ENCODE measurements around the gene APC2. TPM values are rescaled to one million over a fixed set of nuclear protein-coding genes. Genes with fewer than 3 reads are reported as not detected.

Gene APC2
- total and polyA plus RNA-seq, 10 donors, result 0.02 to 0.56 (median 0.14) TPM

DNA sequence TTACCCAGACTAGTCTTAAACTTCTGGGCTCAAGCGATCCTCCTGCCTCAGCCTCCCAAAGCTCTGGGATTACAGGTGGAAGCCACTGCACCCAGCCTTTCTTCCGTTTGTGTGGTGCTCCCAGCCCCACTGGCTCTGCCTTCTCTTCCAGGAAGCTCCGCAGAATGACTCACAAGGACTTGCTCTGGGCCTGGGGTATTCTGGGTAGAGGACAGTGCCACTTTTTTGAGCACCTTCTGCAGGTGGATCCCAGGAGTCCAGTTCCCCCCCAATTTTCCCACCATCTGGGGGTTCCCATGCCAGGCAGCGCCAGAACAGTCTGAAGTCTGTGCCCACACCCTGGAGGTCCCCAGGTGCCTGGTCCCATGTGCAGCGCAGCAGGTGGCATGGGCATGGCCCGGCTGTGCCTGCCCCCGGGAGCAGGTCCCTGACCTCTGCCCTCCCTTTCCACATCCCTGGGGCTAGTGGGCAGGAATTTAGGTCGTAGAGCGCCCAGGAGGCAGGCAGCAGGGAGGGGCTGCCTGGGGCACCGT is 42.6 kb downstream of the APC2 start:
- WGBS, 5 donors, result 67 to 76% (median 72%) methylated on average over 6 to 10 of the region's 10 CpGs
- H3K27ac ChIP-seq, result no peak overlapping the region
- no peaks in the 10 kb centered on the region for H3K9me3 ChIP-seq
- H3K4me3 ChIP-seq, result no peak overlapping the region
- DNase-seq, result no peak
- H3K36me3 ChIP-seq, result no peaks in the 10 kb centered on the region
- H3K4me1 ChIP-seq, result peaks cover 6 to 34% (median 19%) of the 10 kb centered on the region in 6 donors
- intact Hi-C loops (cut with DNase I; ENCODE audit: low total_unique reads), result no loop called here
- peaks cover 0 to 54% (median 7%) of the 10 kb centered on the region in 7 donors for H3K27me3 ChIP-seq (replicated peaks in 1 of 7)
- no peak for TF ChIP-seq POLR2AphosphoS5 (IDR thresholded peaks at IDR 0.05)
- TF ChIP-seq, protein P1, sequence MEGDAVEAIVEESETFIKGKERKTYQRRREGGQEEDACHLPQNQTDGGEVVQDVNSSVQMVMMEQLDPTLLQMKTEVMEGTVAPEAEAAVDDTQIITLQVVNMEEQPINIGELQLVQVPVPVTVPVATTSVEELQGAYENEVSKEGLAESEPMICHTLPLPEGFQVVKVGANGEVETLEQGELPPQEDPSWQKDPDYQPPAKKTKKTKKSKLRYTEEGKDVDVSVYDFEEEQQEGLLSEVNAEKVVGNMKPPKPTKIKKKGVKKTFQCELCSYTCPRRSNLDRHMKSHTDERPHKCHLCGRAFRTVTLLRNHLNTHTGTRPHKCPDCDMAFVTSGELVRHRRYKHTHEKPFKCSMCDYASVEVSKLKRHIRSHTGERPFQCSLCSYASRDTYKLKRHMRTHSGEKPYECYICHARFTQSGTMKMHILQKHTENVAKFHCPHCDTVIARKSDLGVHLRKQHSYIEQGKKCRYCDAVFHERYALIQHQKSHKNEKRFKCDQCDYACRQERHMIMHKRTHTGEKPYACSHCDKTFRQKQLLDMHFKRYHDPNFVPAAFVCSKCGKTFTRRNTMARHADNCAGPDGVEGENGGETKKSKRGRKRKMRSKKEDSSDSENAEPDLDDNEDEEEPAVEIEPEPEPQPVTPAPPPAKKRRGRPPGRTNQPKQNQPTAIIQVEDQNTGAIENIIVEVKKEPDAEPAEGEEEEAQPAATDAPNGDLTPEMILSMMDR (IDR thresholded peaks at IDR 0.05 in 8 of 11, conservative IDR thresholded peaks at IDR 0.05 in 3 of 11), result no peak
- no peak for TF ChIP-seq POLR2A (IDR thresholded peaks at IDR 0.05)

DNA sequence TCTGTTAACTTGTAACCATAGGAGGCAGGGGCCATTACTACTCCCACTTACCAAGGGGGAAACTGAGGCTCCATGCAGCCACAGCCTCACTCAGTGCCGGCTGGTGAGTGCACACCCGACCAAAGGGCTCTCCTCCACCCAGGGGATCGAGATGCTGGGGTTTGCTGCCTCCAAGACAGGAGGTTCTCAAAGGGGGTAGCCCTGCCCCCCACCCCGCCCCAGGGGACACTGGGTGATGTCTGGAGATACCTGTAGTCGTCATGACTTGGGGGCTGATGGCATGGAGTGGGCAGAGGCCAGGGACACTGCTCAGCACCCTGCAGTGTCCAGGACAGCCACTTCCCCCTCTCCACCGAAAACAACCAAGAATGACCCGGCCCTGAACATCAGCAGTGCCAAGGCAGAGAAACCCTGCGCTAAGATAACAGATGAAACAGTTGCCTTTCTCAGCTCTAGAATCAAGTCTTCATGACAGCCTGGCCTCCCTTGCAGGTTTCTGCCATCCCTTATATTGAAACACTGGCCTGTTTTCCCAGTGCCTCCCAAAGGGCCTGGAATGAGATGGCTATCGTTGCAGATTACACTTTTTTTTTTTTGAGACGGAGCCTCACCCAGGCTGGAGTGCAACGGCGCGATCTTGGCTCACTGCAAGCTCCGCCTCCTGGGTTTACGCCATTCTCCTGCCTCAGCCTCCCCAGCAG is 44.3 kb downstream of the APC2 start:
- intact Hi-C loops (cut with DNase I; ENCODE audit: low total_unique reads), result no loop called here
- TF ChIP-seq, protein P1 (IDR thresholded peaks at IDR 0.05 in 8 of 11, conservative IDR thresholded peaks at IDR 0.05 in 3 of 11), result no peak
- TF ChIP-seq POLR2A (IDR thresholded peaks at IDR 0.05), result no peak
- TF ChIP-seq POLR2AphosphoS5 (IDR thresholded peaks at IDR 0.05), result no peak
- H3K27me3 ChIP-seq (replicated peaks in 1 of 7), result peaks cover 0 to 61% (median 16%) of the 10 kb centered on the region in 7 donors
- H3K4me3 ChIP-seq, result no peak overlapping the region
- no peak for DNase-seq
- no peaks in the 10 kb centered on the region for H3K9me3 ChIP-seq
- H3K27ac ChIP-seq, result no peak overlapping the region
- WGBS, 5 donors, result 72 to 75% (median 73%) methylated on average over 14 to 15 of the region's 15 CpGs
- H3K36me3 ChIP-seq, result no peaks in the 10 kb centered on the region
- H3K4me1 ChIP-seq, result peaks cover 6 to 32% (median 18%) of the 10 kb centered on the region in 6 donors

DNA sequence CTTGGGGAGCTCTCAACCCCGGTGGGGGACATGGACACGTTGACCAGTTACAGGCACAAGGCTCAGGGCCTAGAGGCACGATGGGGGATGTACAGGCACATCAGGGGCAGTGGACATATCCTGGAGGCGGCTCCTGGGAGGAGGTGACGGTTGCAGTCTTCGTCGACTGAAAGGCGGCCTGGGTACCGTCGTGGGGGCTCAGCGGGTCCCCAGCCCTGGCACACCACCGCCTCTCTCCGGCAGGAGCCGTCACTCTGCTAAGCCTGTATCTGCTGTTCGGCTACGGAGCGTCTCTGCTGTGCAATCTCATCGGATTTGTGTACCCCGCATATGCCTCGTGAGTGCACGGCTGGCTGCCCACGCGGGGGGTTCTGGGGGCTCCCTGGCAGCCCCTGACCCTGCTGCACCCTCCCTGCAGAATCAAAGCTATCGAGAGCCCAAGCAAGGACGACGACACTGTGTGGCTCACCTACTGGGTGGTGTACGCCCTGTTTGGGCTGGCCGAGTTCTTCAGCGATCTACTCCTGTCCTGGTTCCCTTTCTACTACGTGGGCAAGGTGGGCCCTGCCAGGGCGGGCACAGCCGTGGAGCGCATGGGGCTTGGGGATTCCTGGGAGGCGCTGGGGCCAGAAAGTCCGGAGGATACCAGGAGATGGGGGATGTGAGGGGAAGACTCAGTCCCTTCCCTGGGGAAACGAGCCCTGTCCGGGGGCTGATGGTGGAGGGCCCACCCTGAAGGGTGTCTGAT is 45.3 kb downstream of the APC2 start:
- 83 to 92% (median 87%) methylated on average over 29 to 37 of the region's 37 CpGs for WGBS, 5 donors
- intact Hi-C loops (cut with DNase I; ENCODE audit: low total_unique reads), result no loop called here

More for the DNA sequence above, 45.3 kb downstream of the APC2 start:
- H3K4me3 ChIP-seq, result no peak overlapping the region
- peaks cover 0 to 23% (median 9%) of the 10 kb centered on the region in 6 donors for H3K4me1 ChIP-seq
- H3K36me3 ChIP-seq, result no peaks in the 10 kb centered on the region
- no peak overlapping the region for H3K27ac ChIP-seq
- H3K9me3 ChIP-seq, result no peaks in the 10 kb centered on the region
- DNase-seq, result no peak
- TF ChIP-seq, protein P1 (IDR thresholded peaks at IDR 0.05 in 8 of 11, conservative IDR thresholded peaks at IDR 0.05 in 3 of 11), result no peak
- no peak for TF ChIP-seq POLR2AphosphoS5 (IDR thresholded peaks at IDR 0.05)
- no peak for TF ChIP-seq POLR2A (IDR thresholded peaks at IDR 0.05)
- H3K27me3 ChIP-seq (replicated peaks in 1 of 7), result peaks cover 0 to 61% (median 16%) of the 10 kb centered on the region in 7 donors
